Choroid plexus epithelial cell (primary cell): ENCODE measurements around the gene CACNB4.

Source experiments
- DNase-seq: peaks from one replicate; pipeline ENCODE4 v3.0.0-alpha.2; 2010; ENCODE audit warnings: low read depth
- H3K4me3 ChIP-seq: 2 replicates; pipeline ENCODE4 v1.5.1; 2011; ENCODE audit warnings: low read depth, mild to moderate bottlenecking, control low read depth, low read length, moderate library complexity
- TF ChIP-seq, protein P1 (sequence below): conservative IDR thresholded peaks from 2 replicates; pipeline ENCODE4 v1.5.1; 2011; ENCODE audit warnings: low read depth, mild to moderate bottlenecking, control low read depth, inconsistent platforms, low read length, moderate library complexity

Gene CACNB4

DNA sequence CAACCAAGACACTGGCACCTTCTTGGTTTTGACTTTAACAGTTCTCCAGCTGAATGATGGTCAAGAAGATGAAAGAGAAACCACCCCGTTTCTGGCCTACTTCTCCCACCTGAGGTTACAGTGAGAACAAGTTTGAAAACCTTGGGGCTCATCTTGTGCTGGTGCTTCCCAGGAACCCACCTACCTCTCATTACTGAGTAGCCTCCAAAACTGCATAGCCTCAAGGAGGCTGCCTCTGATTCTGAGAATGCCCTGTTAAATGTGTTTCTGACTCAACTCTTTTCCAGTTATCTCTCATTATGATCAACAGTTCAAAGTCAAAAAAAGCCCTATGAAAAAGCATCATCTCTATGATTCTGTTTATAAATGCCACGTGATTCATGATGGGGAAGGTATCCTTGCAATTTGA, 121.9 kb downstream of the CACNB4 start:
- no peak for DNase-seq

DNA sequence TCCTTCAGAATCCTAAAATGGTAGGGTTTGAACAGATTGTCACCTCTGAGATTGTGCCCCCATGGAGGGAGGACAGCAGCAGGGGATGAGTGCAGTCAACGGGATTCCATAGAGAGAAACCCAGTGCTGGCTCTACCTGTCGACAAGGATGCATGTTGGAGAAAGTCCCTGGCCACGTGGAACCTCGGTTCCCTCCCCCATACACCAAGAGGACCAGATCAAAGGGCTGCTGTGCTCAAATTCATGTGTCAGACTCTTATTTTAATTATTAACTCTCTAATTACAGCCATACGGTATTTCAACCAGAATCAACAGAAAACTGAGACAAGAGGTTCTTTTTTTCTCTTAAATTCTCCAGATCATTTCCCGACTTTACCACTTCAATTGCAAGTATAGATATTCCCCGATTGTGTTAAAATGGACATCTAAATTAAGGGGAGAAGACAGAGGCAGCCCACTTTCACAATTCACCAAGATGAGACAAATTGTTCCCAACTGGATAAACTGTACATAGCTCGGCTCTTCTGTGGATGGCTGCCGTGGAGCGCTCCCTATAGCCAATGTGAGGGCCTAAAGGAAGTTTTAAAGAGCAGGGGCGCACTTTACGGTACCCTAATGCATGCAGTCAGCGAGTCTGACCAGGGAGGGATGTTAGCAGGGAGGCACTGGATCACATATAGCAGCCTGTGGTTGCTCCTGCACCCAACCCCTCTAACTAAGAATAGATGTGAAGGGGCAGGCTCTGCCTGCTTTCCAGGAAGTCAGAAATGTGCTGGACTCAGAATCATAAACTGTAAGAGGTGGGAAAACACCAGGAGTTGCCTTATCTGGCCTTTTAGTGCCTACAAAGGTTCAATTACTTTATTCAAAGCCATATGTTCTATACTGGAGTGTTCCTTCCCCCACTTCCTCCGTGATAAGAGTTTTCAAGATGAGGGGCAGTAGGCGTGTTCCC, 123.1 kb downstream of the CACNB4 start:
- H3K4me3 ChIP-seq: no peak overlapping the region
- no peak for DNase-seq
- TF ChIP-seq, protein P1, sequence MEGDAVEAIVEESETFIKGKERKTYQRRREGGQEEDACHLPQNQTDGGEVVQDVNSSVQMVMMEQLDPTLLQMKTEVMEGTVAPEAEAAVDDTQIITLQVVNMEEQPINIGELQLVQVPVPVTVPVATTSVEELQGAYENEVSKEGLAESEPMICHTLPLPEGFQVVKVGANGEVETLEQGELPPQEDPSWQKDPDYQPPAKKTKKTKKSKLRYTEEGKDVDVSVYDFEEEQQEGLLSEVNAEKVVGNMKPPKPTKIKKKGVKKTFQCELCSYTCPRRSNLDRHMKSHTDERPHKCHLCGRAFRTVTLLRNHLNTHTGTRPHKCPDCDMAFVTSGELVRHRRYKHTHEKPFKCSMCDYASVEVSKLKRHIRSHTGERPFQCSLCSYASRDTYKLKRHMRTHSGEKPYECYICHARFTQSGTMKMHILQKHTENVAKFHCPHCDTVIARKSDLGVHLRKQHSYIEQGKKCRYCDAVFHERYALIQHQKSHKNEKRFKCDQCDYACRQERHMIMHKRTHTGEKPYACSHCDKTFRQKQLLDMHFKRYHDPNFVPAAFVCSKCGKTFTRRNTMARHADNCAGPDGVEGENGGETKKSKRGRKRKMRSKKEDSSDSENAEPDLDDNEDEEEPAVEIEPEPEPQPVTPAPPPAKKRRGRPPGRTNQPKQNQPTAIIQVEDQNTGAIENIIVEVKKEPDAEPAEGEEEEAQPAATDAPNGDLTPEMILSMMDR: no peak

More for the DNA sequence above, 121.9 kb downstream of the CACNB4 start:
- TF ChIP-seq, protein P1: no peak
- no peak overlapping the region for H3K4me3 ChIP-seq

DNA sequence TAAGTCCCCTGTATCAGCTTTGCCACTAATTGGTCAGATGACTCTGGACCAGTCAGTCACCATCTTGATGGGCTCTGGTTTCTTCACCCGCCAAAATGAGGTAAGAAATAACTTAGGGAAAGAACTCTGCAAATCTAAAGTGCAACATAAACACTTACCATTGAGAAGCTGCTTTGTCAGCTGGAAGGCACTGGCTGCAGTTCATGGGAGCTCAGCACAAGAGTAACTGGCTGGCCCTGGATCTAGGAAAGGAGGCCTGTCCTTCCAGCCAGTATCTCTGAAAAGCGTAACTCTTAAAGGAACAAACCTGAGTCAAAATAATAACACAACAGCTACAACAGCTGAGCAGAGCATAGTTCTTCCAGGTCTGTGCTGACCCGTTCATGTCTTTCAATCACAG, 123.9 kb downstream of the CACNB4 start:
- TF ChIP-seq, protein P1: no peak

DNA sequence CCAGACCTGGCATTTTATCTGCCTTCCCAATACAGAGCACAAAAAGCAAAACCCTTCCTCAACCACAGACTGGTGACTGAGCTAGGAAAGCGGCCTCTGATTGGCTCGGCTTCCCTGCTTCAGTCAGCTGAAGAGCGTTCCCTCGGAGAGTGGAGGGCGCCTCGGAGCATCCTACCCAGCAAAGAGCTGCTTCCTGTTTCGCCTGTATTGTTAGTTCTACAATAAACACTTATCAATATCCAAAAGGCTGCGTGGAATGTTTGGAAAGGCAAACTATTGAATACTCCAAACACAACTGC, 125.0 kb downstream of the CACNB4 start:
- no peak overlapping the region for H3K4me3 ChIP-seq
- TF ChIP-seq, protein P1: no peak
- DNase-seq: peak; percentile 41

More for the DNA sequence above, 123.9 kb downstream of the CACNB4 start:
- no peak overlapping the region for H3K4me3 ChIP-seq
- DNase-seq: no peak

DNA sequence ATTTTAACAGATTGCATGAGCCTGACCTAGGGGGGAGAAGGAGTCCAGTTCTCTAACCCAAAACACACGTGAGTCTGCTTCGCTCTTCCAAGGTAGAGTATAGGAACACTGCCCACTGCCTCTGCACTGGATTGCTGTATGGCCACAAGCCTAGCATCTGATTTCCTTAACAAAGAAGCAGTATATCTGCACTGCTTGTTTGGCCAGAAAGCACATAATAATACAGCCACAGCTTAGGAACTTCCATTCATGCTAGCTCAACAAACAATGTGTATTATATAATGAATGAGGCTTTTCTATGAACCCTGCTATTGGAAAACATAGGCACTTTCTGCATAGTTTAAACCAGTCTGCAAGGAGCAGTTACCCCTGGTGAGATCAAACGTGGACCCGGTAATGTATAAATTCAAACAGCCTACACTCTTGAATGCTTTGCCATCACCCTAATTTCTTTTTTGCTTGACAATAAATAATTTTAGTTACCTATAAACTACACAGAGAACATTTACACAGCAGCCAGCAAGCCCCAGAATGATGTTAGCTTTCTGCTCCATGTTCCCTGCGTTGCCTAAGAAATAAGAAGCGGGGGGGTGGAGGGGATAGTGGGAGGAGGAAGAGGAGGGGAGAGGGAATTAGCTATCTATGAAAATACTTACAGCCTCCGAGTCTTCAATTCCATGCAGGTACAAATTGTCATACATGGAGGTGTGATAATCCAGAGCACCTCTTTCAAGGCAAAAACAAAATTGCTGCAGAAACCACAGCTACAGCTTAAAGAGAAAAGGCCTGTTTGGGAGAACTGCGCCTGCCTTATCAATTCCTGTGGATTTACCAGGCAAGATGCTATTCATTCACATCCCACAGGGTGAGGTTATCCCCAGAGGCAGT, 125.6 kb downstream of the CACNB4 start:
- no peak overlapping the region for H3K4me3 ChIP-seq
- DNase-seq: no peak
- TF ChIP-seq, protein P1: no peak

DNA sequence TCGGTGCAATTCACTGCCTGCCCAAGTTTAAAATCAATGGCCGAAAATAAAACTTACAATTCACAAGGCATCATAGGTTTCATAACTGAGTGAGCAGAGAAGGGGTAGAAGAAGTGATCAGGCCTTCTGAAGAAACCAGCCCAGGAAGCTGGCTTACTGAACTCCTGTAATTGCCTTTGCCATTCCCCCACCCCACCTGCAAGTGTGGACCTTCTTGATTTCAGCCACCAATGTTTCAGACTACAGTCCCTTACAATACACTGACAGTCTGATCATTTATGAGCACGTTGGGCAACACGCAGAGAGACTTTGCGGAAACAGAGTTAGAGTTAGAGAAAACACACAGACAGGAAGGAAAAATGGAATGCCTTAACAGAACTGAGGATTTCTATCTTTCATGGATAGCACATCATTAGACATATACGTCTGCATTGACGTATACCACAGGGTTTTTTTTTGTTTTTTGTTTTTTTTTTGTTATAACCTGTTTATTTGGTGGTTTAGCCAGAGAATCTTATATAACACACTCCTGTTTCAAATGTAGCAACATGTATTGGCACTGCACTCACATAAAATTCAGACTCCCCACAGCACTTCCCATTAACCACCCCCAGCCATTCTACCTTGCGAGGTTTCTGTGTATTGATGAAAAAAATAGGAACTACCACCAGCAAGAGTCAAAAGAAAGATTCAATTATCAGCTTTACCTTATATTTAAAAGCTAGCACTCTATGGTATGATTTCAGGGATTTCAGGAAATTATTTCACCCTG, 126.4 kb downstream of the CACNB4 start:
- TF ChIP-seq, protein P1: no peak
- no peak overlapping the region for H3K4me3 ChIP-seq

More for the DNA sequence above, 126.4 kb downstream of the CACNB4 start:
- no peak for DNase-seq
